GM19452 (cell line): Measurements from ENCODE around the gene CHORDC1.
"Not testable (repeated sequence)": the region's sequence is repeated elsewhere in the genome, so short reads cannot be mapped to it uniquely, and the experiment has no call there.

Experiments
- ATAC-seq: cut with Tn5 transposase; IDR thresholded peaks from one replicate; pipeline ENCODE4 v1.9.1; 2021; ENCODE audit not compliant: unreplicated experiment

CHORDC1 gene

GRCh38 chr11:90222459-90223247 is at the start of gene CHORDC1:
CHORDC1 (minus strand) TSS chr11:90223049; CDS start chr11:90222954, 95 bp downstream.
- peak; percentile 91 for ATAC-seq

- ATAC-seq, result no peak
Observed at GRCh38 chr11:90257158-90257525, 34.3 kb upstream of the CHORDC1 start.

- no peak for ATAC-seq
Observed at GRCh38 chr11:90256404-90257157, 33.7 kb upstream of the CHORDC1 start.

- no peak for ATAC-seq
Observed at GRCh38 chr11:90254065-90254464, 31.2 kb upstream of the CHORDC1 start.

DNA sequence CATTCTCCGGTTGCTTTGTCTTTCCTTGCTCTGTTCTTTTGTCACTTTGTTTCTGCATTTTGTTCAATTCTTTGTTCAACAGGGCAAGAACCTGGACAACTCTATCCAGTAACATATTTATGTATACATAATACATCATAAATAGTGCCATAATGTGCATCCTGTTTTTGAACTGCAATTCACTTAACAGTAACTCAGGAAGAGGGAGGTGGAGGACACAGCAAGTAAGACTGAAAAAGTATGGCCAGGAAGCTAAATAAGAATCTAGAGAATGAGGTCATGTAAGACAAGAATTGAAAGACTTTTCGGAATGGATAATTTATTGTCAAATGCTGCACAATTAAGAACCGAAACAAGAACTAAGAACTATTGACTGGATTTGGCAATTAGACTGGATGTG is 29.2 kb upstream of the CHORDC1 start:
- ATAC-seq, result no peak

DNA sequence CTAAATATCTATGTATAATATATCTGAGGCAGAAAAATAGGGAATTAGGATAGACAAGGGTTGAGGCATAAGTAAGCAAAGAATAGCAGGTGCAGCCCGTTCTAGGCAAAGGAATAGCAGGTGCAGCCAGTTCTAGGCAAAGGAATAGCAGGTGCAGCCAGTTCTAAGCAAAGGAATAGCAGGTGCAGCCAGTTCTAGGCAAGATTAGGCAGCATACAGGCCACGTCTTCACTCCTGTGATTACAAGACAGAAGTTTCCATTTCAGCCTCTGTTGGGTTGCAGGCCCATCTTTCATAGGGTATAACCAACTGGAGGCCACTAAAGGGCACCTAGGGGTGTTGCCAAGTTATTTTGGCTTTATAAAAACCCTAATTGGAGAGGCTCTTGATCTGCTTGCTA is 28.8 kb upstream of the CHORDC1 start:
- ATAC-seq, result no peak

- no peak for ATAC-seq
Observed at GRCh38 chr11:90250970-90251369, 28.1 kb upstream of the CHORDC1 start.

DNA sequence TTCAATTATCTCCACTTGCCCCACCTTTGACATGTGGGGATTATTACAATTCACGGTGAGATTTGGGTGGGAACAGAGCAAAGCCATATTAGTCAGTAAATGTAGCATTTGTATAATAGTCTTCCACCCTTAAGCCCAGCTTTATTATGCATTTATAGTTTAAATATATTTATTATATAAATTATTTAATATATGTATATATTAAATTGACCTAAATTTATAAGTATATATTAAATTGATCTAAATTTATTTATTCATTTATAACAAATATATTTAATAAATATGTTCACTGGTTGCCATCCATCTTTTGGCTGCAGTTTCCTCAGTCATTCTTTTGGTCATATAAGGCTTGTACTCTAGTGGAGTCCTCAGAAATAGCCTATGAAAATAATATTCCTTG is 23.6 kb upstream of the CHORDC1 start:
- no peak for ATAC-seq

DNA sequence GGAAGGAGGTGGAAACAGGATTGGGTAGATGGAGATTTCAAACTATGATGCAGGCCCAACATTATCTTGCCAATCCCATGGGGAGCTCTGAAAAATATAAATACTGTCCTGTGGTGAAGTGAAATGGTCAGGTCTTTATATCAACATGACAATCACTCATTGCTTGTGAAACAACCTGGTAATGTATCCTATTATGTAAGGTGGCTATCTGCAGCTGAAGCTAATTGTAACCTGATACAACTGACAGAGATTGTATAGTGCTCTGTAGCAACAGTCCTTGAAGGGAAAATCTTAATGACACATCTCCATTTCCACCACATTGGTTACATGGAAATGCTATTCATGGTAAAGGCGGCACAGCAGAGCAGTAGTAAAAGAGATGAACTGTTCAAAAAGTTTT is 20.7 kb upstream of the CHORDC1 start:
- no peak for ATAC-seq

- no peak for ATAC-seq
Observed at GRCh38 chr11:90242894-90243416, 20.1 kb upstream of the CHORDC1 start.

DNA sequence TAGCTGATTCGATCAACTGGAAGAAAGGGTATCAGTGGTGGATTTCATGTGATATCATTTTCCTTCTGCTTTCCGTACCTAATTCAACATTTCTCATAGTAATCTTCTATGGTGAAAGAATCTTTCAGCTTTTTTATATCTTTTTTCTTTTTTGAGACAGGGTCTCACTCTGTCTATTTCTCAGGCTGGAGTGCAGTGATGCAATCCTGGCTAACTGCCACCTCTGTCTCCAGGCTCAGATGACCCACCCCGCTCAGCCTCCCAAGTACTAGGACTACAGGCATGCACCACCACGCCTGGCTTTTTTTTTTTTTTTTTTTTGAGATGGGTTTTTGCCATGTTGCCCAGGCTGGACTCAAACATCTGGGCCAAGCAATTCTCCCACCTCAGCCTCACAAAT is 18.6 kb upstream of the CHORDC1 start:
- ATAC-seq, result no peak

GRCh38 chr11:90239967-90240636 is 17.3 kb upstream of the CHORDC1 start:
- ATAC-seq, result not testable (repeated sequence)

- ATAC-seq, result no peak
Observed at GRCh38 chr11:90237004-90237403, 14.2 kb upstream of the CHORDC1 start.

- ATAC-seq, result no peak
Observed at GRCh38 chr11:90235526-90235925, 12.7 kb upstream of the CHORDC1 start.

DNA sequence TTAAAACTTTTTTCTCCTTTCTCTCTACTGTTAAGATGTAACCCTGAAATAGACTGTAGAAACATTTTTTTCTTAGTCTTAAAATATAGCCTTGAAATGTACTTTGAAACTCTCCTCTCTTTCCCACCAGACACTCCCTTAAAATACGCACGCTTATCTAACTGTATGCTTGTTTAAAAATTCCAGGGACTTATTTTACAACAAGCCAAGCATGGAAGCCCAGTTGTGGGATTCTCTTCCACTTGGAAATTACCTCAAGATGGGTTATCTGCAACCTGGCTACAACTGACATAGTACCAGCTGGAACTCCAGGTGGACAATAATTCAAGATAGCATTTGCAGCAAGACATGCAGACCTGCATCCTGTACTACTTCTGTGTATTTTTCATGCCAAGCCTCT is 12.1 kb upstream of the CHORDC1 start:
- no peak for ATAC-seq

- ATAC-seq, result no peak
Observed at GRCh38 chr11:90229791-90230190, 6.9 kb upstream of the CHORDC1 start.

DNA sequence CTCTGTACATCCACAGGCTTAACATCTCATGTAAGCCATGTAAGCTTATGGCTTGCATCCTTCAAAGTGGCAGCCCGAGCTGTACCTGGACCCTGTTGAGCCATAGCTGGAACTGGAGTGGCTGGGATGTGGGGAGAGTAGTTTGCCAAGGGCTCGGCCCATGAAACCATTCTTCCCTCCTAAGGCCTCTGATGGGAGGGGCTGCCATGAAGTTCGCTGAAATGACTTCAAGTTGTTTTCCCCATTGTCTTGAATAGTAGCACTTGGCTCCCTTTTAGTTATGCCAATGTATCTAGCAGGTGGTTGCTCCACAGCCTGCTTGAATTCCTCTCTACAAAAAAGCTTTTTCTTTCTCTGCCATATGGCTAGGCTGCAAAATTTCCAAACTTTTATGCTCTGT is 5.2 kb upstream of the CHORDC1 start:
- no peak for ATAC-seq

DNA sequence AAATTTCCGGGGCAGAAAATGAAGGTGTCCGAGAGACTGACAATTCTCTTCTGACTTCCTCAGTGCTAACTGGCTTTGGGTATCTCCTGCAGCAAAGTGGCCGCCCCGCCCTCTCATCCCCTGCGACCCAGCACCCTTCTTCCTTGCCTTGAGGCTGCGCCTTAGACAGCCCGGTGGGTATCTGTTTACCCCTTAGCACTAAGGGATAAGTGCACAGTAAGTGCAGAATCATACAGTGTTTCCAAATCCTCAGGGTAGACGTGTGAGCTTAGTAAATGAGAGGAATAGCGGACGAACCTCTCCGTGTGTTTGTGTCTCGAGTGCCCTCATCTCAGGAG is 368 bp upstream of the CHORDC1 start:
- peak; percentile 53 for ATAC-seq

DNA sequence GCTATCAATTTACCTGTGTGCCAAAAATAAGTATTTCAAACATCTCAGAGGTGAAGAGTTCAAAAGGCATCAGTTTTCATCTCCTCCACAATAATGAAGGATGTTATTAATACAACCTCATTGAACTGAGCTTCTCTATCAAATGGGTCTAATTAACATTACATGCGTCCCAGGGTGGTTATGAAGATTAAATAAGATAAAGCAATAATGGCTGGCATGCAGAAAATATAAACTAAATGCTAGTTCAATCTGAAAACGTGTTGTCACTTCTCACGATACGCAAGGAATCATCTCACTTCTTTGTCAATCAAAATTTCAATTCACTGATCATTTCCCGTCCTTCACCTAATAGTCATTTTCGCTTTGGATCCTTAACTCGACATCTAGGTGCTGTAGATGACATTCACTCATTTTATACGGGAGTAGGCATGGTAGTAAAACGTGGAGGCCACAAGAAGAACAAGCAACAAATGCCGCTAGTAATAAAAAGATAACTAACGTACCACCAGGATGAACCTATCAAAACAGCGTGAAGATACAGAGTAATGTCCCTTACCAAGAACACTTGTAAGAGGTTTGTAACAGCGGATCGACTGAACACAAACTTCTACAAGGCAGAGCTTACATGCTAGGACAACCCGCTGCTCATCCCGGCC is 918 bp downstream of the CHORDC1 start:
- no peak for ATAC-seq

DNA sequence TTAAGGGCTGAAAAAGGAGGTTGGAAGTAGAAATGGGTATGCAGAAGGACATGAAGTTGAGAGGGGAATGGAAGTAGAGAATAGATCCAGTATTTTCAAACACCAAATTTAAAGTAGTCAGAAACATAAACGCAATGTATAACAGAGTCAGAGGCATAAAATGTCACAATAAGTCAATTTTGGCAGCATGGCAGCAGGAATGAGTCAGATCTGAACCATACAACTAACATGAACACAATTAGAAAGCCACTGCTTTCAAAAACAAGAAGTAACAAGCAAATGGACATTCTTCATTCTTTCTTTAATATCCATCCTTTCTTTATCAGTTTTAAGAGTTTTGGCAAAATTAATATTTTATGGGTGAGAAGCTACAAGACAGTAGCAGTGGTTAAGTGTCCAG is 2.5 kb downstream of the CHORDC1 start:
- ATAC-seq, result no peak

DNA sequence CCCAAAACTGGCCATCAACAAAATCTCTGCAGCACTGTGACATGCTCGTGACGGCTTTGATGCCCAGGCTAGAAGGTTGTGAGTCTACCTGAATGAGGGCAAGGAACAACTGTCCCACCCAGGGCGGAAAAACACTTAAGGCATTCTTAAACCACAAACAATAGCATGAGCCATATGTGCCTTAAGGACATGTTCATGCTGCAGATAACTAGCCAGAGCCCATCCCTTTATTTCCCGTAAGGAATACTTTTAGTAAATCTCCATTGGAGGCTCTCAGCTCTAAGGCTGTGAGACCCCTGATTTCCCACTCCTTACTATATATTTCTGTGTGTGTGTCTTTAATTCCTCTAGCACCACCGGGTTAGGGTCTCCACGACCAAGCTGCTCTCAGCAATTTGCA is 3.4 kb downstream of the CHORDC1 start:
- no peak for ATAC-seq
